Measurements from ENCODE around the gene BTBD9.

BTBD9 gene

GRCh38 chr6:38174806-38175495 lies 464.8 kb downstream of the BTBD9 start:
- DNase-seq (ENCODE audit: low read depth): no peak

- DNase-seq (ENCODE audit: low read depth): no peak
These were observed 465.4 kb downstream of the BTBD9 start for GRCh38 chr6:38174315-38174714.

GRCh38 chr6:38173909-38174308 lies 465.8 kb downstream of the BTBD9 start:
- DNase-seq (ENCODE audit: low read depth): no peak

DNA sequence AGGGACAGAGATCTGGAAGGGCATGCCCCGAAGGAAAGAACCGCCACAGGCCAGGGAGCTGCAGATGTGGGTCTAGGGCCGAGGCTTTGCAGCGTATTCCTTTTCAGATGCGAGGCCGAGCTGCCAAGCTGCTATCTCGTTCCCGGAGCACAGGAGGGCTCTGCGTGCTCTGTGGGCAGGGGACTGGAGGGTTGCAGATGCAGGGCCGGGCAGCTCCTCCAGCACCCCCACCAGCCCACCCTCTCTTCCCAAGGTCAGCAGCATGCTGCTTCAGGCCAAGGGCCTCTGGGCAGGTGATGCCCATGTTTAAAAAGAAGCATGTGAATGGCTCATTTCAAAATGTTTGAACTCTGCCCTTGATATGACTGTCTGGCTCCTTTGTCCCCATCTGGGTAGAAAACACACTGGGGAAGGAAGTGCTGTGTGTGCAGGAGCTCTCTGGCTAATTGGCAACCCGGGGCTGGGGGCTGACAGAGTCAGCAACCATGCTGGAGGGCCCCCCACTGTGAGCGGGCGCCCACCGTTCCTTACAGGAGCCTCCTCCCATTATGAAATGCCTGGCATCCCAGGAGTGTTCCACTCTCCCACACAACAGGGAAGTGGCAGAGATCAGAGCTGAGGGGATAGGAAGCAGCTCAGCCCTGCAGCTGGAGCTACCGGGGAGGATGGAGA lies 466.9 kb downstream of the BTBD9 start:
- no peak for DNase-seq (ENCODE audit: low read depth)

DNA sequence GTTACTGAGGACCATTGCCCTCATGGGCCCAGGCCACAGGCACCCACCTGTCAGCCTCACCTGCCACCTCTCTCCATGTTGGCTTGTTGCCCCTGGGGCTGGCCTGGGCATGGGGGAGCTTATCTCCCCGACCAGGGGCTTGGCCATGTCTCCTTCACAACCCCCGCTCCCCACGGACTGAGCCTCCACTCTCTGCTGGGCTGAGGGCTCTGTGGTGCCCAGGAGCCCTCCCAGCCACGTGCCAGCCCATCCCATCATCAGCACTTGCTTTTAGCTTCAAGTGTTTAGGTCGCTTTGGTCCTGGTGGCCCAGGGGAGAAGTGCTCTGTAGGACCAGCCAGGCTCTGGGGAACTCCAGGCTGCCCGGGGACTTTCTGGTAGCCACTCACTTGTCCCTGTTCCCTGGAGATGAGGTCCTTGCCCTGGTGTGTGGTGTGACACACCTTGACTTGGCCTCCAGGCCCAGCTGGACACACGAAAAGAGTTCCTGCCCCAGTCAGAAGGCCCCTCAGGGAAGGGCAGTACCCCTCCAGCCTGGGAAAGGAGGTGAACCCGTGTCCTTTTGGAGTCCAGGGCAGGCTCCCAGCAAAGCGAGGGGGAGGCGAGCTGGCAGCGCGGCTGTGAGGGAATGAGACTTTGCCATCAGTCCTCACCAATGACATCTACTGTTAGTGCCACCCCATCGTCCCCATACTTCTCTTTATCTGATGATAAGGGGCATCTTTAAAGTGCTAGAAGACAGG lies 467.6 kb downstream of the BTBD9 start:
- no peak for DNase-seq (ENCODE audit: low read depth)

GRCh38 chr6:38170666-38171355 lies 468.9 kb downstream of the BTBD9 start:
- no peak for DNase-seq (ENCODE audit: low read depth)

DNA sequence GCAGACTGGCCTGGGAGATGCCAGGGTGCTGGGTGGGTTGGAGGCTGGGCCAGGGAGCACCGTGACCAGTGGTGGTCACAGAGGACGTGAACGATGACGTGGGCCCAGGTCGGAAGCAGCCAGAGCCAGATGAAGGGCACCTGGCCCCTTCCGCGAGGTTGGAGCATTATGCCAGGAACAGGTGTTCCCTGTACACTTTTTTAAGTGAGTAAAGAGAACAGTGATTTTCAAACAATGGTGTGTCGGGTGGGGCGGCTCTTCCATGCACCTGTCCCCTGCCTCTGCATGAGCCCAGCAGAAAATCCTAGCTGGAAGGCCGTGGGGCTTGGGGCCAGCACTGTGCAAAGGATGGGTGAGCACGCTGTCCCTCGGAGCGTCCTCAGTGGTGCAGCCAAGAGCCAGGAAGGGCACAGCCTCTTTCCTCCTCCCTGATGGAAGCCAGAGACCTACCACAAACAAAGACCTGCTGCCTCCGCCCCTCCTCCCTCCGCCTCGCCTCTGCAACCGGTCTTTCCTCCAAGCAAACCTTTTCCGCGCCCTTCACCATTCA lies 469.7 kb downstream of the BTBD9 start:
- DNase-seq (ENCODE audit: low read depth): no peak

DNA sequence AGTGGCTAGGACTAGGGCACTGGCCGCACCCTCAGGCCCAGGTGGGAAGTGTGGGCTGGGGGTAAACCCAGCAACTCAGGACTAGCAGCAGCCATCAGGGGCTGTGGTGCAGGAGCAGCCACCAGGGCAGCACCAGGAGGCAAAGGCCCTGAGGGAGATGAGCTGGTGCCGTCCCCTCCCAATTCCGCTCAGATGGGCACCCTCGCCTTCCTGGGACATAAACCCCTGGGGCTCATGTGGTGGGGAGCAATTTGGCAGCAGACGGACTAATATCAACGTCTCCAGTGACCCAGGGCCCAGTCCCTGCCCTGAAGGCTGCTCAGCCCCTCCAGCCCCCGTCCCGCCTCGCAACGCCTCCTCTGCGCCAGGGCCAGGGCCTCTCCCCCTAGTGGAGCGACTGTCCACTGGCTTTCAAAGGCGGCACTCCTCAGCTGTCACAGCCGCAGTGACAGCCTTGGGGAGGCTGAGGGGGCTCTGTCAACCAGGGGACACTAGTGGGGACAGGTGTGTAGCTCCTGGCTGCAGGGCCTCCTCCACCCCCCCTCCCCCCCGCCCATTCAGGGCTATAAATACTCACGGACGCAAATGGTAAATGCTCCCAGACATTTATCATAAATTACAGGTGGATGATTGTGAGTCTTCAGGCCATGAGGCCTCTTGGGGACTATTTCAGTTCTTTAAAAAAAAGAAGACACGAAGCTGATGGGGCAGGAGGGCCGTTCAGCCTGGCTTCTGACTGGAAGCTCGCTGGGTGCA lies 470.3 kb downstream of the BTBD9 start:
- DNase-seq (ENCODE audit: low read depth): no peak

DNA sequence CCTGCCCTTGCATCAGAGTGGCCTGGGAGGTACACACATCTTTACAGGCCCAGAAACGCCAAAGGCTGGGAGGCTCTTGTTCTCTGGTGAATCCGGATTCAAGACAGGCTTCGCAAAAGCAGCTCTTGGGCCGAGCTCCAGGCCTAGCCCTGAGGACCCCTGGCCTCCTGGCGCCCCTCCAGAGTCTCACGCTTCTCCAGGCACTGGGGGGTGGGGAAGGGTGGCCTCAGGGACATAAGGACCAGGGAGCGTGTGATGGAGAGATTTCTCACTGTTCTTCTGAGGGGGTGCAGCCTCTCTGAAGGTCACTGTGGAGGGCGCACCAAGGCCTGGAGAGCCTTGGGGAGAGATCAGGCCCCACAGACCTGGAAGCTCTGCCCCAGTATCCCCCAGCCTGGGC lies 471.0 kb downstream of the BTBD9 start:
- DNase-seq (ENCODE audit: low read depth): no peak

DNA sequence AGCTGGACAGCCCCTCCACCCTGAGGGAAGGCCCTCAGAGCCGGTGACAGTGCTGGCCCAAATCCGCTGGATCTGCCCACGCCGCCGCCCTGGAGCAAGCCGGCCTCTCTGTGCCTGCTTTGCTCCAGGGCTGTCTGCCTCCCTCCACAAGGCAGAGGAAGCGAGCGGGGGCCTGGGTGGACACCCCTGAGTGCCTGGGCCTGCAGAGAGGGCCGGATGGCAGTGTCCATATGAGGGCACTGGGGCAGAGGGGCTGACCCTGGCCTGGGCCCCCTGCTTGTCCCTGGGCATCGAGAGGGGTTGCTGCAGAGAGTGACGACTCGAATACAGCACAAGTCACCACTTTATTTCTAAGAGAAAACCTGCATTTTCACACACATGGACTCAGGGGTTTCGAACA lies 471.6 kb downstream of the BTBD9 start:
- no peak for DNase-seq (ENCODE audit: low read depth)

GRCh38 chr6:38167598-38167997 lies 472.1 kb downstream of the BTBD9 start:
- DNase-seq (ENCODE audit: low read depth): no peak

DNA sequence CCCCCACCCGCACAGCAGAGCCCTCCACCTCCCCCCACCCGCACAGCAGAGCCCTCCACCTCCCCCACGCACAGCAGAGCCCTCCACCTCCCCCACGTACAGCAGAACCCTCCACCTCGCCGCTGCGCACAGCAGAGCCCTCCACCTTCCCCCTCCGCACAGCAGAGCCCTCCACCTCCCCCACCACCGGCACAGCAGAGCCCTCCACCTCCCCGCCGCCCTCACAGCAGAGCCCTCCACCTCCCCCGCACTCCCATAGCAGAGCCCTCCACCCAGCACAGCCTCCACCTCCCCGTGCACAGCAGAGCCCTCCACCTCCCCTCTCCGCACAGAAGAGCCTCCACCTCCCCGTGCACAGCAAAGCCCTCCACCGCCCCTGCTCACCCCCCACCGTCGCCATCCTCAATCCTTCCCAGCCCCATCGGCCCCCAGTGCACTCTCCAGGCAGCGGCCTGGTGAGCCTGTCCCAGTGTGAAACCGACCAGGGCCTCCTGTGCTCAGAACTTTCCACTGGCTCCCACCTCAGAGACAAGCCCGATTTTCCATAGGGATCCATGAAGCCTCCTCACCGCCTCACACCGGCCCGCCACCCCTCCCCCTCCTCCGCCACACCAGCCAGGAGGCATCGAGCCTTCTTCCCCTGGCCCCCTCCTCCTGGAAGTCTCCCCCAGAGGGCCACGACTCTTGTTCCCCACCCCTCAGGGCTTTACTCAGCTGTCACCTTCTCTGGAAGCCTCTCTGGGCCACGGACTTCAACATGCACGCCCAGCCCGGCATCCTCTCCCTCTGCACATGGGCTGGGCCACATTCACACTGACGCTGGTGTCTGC lies 473.1 kb downstream of the BTBD9 start:
- DNase-seq (ENCODE audit: low read depth): no peak

DNA sequence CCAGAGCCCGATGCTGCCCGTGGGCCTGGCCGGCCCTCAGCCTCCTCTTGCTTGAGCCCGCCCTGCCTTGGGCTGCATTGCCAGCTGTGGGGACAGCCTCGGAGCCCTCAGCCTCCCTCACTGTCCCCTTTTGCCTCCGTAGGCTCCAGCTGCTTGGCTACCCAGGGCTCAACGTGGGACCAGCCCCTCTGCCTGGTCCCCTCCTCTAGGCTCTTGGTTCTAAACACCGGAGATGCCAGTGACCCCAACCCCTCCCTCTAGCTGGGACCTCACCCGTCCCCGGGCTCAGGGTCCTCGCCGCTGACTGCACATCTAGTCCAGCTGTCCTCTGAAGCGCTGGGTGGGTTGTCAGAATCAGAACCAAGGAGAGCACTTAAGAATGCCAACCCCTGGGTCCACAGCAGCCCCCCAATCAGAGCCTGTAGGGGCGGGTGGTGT lies 475.0 kb downstream of the BTBD9 start:
- DNase-seq (ENCODE audit: low read depth): no peak

- DNase-seq (ENCODE audit: low read depth): no peak
These were observed 475.6 kb downstream of the BTBD9 start for GRCh38 chr6:38164131-38164481.

DNA sequence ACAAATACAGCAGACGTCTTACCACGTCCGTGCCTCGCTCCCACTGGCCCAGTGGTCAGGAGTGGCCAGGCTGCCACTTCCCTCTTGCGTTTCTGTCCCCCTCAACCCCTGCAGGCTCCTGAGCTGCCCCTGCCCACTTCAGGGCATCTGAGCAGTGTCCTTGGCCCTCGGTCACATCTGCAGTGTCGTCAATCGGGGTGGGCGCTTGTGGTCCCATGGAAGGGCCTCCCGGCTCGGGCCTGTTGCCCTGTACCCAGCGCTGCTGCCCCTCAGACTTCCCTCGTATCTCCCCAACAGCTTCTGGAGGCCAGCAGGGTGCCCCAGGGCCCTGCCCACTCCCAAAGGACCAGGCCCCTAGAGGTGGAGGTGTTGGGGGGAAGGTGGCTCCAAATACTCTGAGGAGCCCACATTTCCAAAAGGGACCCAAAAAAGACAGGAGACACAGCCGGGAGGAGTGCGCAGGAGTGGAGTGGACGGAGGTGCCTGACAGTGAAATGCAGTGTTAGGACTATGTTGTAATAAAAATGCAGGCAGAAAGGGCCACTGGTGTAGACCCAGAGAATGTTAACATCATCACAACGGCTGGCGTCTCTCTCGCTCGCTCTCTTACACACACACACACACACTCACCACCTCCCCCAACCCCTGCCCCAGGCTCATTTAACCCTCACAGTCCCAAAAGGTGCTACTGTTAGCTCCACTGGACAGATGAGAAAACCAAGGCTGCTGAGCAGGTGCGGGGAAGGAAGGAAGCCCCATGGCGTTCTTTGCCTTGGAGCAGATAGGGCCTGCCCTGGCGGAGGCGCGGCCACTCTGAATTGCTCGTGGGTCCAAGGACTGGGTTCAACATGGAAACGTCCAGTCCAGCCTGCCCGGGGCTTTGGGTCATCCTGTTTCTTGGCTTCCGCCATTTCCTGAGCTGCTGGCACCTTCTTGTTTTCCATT lies 476.3 kb downstream of the BTBD9 start:
- DNase-seq (ENCODE audit: low read depth): no peak

DNA sequence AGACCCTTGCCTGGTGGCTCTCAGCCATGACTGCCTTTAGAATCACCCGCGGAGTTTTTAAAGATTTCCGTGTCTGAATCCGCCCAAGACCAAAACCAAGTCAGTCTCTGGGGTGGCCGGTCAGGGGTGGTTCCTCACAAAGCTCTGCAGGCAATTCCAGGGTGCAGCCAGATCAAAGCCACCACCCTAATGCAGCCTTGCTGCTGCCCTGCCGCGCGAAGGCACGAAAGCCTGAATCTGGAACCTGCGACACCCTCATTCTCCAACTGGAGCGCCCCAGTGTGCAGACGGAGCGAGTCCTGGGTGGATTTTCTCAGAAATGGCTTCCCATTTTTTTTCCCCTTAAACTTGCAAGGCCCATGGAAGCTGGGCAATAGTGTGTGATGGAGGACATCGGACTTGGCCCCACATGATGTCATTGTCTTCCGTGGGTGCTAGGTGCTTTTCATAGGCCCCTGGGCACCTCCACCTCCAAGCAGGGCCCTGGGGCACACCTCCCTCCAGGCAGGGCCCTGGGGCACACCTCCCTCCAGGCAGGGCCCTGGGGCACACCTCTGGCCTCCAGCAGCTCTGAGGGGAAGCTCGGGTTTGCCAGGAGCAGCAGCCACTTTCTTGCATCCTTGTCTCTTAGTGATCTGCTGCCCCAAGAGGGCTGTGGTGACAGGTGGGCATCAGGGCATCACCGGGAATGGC lies 477.1 kb downstream of the BTBD9 start:
- no peak for DNase-seq (ENCODE audit: low read depth)

GRCh38 chr6:38161754-38162492 lies 477.8 kb downstream of the BTBD9 start:
- no peak for DNase-seq (ENCODE audit: low read depth)

GRCh38 chr6:38161331-38161730 lies 478.4 kb downstream of the BTBD9 start:
- no peak for DNase-seq (ENCODE audit: low read depth)
